Measurements from ENCODE around the gene ZNF580. TPM values are rescaled to one million over a fixed set of nuclear protein-coding genes. Genes with fewer than 3 reads are reported as not detected.

ZNF580 gene
- total RNA-seq, 4 donors from 2014 or later, result 15.0 to 27.9 (median 22.3) TPM

DNA sequence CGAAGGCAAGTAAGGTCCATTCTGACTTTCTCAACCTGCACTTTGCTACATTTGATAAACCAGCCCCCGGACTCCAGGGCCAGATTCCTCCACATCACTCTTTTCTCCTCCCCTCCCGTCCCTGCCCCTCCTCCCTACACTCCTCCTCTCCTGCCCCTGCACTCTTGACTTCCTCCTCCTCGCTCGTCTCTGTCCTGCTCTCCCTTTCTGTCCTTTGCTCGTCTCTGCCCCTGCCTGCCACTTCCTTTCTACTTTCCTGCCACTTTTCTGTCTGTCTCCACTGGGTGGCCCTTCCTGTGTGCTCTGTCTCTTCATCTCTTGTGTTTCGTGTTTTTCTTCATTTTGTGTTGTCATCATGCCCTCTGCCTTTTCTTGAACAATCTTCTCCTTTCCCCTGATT is 21.0 kb downstream of the ZNF580 start:
- H3K36me3 ChIP-seq, result peaks cover 77% of the 10 kb centered on the region
- no peak overlapping the region for H3K27ac ChIP-seq
- DNase-seq (ENCODE audit: low spot score in 2 of 2), result no peak
- H3K4me3 ChIP-seq, result no peak overlapping the region
- 74% methylated on average over 7 of the region's 7 CpGs for WGBS
- TF ChIP-seq, protein P1, sequence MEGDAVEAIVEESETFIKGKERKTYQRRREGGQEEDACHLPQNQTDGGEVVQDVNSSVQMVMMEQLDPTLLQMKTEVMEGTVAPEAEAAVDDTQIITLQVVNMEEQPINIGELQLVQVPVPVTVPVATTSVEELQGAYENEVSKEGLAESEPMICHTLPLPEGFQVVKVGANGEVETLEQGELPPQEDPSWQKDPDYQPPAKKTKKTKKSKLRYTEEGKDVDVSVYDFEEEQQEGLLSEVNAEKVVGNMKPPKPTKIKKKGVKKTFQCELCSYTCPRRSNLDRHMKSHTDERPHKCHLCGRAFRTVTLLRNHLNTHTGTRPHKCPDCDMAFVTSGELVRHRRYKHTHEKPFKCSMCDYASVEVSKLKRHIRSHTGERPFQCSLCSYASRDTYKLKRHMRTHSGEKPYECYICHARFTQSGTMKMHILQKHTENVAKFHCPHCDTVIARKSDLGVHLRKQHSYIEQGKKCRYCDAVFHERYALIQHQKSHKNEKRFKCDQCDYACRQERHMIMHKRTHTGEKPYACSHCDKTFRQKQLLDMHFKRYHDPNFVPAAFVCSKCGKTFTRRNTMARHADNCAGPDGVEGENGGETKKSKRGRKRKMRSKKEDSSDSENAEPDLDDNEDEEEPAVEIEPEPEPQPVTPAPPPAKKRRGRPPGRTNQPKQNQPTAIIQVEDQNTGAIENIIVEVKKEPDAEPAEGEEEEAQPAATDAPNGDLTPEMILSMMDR (IDR thresholded peaks at IDR 0.05), result no peak
- no peak for TF ChIP-seq POLR2A (IDR thresholded peaks at IDR 0.05)
- TF ChIP-seq EP300 (IDR thresholded peaks at IDR 0.05), result no peak
- no peak for TF ChIP-seq POLR2AphosphoS5 (IDR thresholded peaks at IDR 0.05)
- no peaks in the 10 kb centered on the region for H3K9me3 ChIP-seq
- H3K27me3 ChIP-seq, result no peaks in the 10 kb centered on the region
- peaks cover 38% of the 10 kb centered on the region for H3K4me1 ChIP-seq

- TF ChIP-seq EP300 (IDR thresholded peaks at IDR 0.05), result no peak
- TF ChIP-seq POLR2A (IDR thresholded peaks at IDR 0.05), result no peak
- TF ChIP-seq, protein P1 (IDR thresholded peaks at IDR 0.05), result no peak
- no peak for TF ChIP-seq POLR2AphosphoS5 (IDR thresholded peaks at IDR 0.05)
- H3K4me3 ChIP-seq, result no peak overlapping the region
- peaks cover 97% of the 10 kb centered on the region for H3K36me3 ChIP-seq
- no peak overlapping the region for H3K27ac ChIP-seq
- WGBS, result 87% methylated on average over 9 of the region's 20 CpGs
- peaks cover 28% of the 10 kb centered on the region for H3K4me1 ChIP-seq
- H3K9me3 ChIP-seq, result no peaks in the 10 kb centered on the region
- no peaks in the 10 kb centered on the region for H3K27me3 ChIP-seq
- no peak for DNase-seq (ENCODE audit: low spot score in 2 of 2)
Measured at GRCh38 chr19:55663846-55664536, 23.2 kb downstream of the ZNF580 start.

GRCh38 chr19:55666343-55667005 is 25.7 kb downstream of the ZNF580 start:
- no peaks in the 10 kb centered on the region for H3K27me3 ChIP-seq
- H3K9me3 ChIP-seq, result no peaks in the 10 kb centered on the region
- H3K27ac ChIP-seq, result no peak overlapping the region
- no peak for DNase-seq (ENCODE audit: low spot score in 2 of 2)
- H3K4me3 ChIP-seq, result no peak overlapping the region
- TF ChIP-seq, protein P1 (IDR thresholded peaks at IDR 0.05), result no peak
- TF ChIP-seq POLR2AphosphoS5 (IDR thresholded peaks at IDR 0.05), result no peak
- no peak for TF ChIP-seq POLR2A (IDR thresholded peaks at IDR 0.05)
- TF ChIP-seq EP300 (IDR thresholded peaks at IDR 0.05), result no peak
- peaks cover 13% of the 10 kb centered on the region for H3K4me1 ChIP-seq
- 100% methylated on average over 2 of the region's 12 CpGs for WGBS
- peaks cover 93% of the 10 kb centered on the region for H3K36me3 ChIP-seq

GRCh38 chr19:55667006-55667381 is 26.2 kb downstream of the ZNF580 start:
- peaks cover 88% of the 10 kb centered on the region for H3K36me3 ChIP-seq
- H3K27me3 ChIP-seq, result no peaks in the 10 kb centered on the region
- DNase-seq (ENCODE audit: low spot score in 2 of 2), result no peak
- WGBS, result 88% methylated on average over 4 of the region's 4 CpGs
- TF ChIP-seq POLR2A (IDR thresholded peaks at IDR 0.05) (no peak), POLR2AphosphoS5 (IDR thresholded peaks at IDR 0.05) (no peak), EP300 (IDR thresholded peaks at IDR 0.05) (no peak)
- TF ChIP-seq, protein P1 (IDR thresholded peaks at IDR 0.05), result no peak
- peaks cover 13% of the 10 kb centered on the region for H3K4me1 ChIP-seq
- no peak overlapping the region for H3K4me3 ChIP-seq
- no peak overlapping the region for H3K27ac ChIP-seq
- H3K9me3 ChIP-seq, result no peaks in the 10 kb centered on the region

- Histone ChIP-seq H3K4me3 (no peak overlapping the region), H3K36me3 (peaks cover 87% of the 10 kb centered on the region), H3K27ac (no peak overlapping the region), H3K9me3 (no peaks in the 10 kb centered on the region), H3K27me3 (no peaks in the 10 kb centered on the region), H3K4me1 (peaks cover 13% of the 10 kb centered on the region)
- WGBS, result 89% methylated on average over 7 of the region's 12 CpGs
- TF ChIP-seq, protein P1 (IDR thresholded peaks at IDR 0.05), result no peak
- no peak for TF ChIP-seq POLR2A (IDR thresholded peaks at IDR 0.05)
- no peak for TF ChIP-seq EP300 (IDR thresholded peaks at IDR 0.05)
- TF ChIP-seq POLR2AphosphoS5 (IDR thresholded peaks at IDR 0.05), result no peak
- DNase-seq (ENCODE audit: low spot score in 2 of 2), result no peak
Measured at GRCh38 chr19:55667511-55667910, 26.7 kb downstream of the ZNF580 start.
